ENCODE measurements around the gene ELF5.

Gene ELF5

DNA sequence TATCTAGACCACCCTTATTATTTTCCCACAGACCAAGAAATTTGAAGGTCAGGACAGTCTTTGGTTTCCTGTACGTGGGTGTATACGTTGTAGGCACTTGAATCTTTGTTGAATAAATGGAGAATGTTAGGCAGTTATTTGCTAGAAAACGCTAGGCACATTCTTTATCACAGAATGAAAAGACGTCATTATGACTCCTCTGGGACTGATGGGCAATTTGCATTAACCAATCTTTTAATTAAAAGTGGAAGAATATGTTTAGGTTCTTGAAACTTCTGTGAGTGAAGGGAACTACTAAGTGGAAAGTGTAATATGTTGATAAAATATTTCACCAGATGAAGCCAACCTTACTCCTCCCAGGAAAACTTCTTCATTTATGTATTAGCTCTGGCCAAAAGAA, 69.2 kb downstream of the ELF5 start (continued):
- TF ChIP-seq INSM2 (tag by site-specific recombination; IDR thresholded peaks at IDR 0.05) = no peak

DNA sequence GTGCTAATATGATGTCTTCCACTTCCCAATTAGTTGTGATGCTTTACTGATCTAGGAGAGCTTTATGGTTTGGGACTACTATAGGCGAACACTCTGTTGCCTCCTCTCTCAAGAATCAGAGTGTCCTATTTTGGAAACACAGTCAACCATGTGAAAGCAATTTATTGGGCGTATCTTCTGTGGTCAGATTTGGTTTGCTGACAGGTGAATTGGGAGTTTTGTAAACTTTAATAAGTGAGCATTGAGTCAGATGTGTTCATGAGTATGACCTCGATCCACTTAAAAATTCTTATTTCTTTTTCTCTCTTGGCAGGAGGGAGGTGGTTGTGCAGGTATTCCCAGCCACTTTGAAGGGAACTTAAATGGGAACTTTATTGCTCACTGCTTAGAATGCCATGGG, 70.5 kb downstream of the ELF5 start:
- H3K27ac ChIP-seq (ENCODE audit: extremely low read depth, low read depth, low read length) = no peak overlapping the region
- TF ChIP-seq ZSCAN18 (tag by site-specific recombination; IDR thresholded peaks at IDR 0.05) (no peak), ZNF394 (tag by site-specific recombination; IDR thresholded peaks at IDR 0.05; ENCODE audit: borderline replicate concordance) (no peak), ZSCAN23 (tag by site-specific recombination; IDR thresholded peaks at IDR 0.05) (no peak), OVOL3 (tag by site-specific recombination; IDR thresholded peaks at IDR 0.05) (no peak), ZNF571 (tag by site-specific recombination; IDR thresholded peaks at IDR 0.05) (no peak), ZNF785 (tag by site-specific recombination; IDR thresholded peaks at IDR 0.05) (no peak), ZNF302 (tag by site-specific recombination; IDR thresholded peaks at IDR 0.05; ENCODE audit: low read depth) (no peak), ZNF391 (tag by site-specific recombination; IDR thresholded peaks at IDR 0.05; ENCODE audit: borderline replicate concordance, low read depth) (no peak)
- TF ChIP-seq, protein P1, sequence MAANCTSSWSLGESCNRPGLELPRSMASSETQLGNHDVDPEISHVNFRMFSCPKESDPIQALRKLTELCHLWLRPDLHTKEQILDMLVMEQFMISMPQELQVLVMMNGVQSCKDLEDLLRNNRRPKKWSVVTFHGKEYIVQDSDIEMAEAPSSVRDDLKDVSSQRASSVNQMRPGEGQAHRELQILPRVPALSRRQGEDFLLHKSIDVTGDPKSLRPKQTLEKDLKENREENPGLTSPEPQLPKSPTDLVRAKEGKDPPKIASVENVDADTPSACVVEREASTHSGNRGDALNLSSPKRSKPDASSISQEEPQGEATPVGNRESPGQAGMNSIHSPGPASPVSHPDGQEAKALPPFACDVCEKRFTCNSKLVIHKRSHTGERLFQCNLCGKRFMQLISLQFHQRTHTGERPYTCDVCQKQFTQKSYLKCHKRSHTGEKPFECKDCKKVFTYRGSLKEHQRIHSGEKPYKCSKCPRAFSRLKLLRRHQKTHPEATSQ (tag by site-specific recombination; IDR thresholded peaks at IDR 0.05) = no peak
- no peaks in the 10 kb centered on the region for H3K9me3 ChIP-seq (ENCODE audit: control insufficient read depth, insufficient read depth, low read depth, low read length)
- H3K36me3 ChIP-seq (ENCODE audit: control insufficient read depth in 2 of 2, insufficient read depth in 1 of 2, low read length in 2 of 2) = no peaks in the 10 kb centered on the region
- no peaks in the 10 kb centered on the region for H3K4me1 ChIP-seq (ENCODE audit: control insufficient read depth, insufficient read depth, low read length)
- ChIA-PET CTCF (no interaction called here), POLR2A (no interaction called here)
- no peak overlapping the region for H3K4me3 ChIP-seq (ENCODE audit: low read depth, low read length)

GRCh38 chr11:34441814-34442213, 71.8 kb downstream of the ELF5 start:
- Histone ChIP-seq H3K36me3 (ENCODE audit: control insufficient read depth in 2 of 2, insufficient read depth in 1 of 2, low read length in 2 of 2) (no peaks in the 10 kb centered on the region), H3K4me3 (ENCODE audit: low read depth, low read length) (no peak overlapping the region), H3K4me1 (ENCODE audit: control insufficient read depth, insufficient read depth, low read length) (no peaks in the 10 kb centered on the region), H3K27ac (ENCODE audit: extremely low read depth, low read depth, low read length) (no peak overlapping the region), H3K9me3 (ENCODE audit: control insufficient read depth, insufficient read depth, low read depth, low read length) (no peaks in the 10 kb centered on the region)
- ChIA-PET CTCF (no interaction called here), POLR2A (no interaction called here)
- TF ChIP-seq ZBTB20 (tag by site-specific recombination; IDR thresholded peaks at IDR 0.05) = no peak
- TF ChIP-seq KLF10 (tag by site-specific recombination; IDR thresholded peaks at IDR 0.05) = no peak
- TF ChIP-seq, protein P2, sequence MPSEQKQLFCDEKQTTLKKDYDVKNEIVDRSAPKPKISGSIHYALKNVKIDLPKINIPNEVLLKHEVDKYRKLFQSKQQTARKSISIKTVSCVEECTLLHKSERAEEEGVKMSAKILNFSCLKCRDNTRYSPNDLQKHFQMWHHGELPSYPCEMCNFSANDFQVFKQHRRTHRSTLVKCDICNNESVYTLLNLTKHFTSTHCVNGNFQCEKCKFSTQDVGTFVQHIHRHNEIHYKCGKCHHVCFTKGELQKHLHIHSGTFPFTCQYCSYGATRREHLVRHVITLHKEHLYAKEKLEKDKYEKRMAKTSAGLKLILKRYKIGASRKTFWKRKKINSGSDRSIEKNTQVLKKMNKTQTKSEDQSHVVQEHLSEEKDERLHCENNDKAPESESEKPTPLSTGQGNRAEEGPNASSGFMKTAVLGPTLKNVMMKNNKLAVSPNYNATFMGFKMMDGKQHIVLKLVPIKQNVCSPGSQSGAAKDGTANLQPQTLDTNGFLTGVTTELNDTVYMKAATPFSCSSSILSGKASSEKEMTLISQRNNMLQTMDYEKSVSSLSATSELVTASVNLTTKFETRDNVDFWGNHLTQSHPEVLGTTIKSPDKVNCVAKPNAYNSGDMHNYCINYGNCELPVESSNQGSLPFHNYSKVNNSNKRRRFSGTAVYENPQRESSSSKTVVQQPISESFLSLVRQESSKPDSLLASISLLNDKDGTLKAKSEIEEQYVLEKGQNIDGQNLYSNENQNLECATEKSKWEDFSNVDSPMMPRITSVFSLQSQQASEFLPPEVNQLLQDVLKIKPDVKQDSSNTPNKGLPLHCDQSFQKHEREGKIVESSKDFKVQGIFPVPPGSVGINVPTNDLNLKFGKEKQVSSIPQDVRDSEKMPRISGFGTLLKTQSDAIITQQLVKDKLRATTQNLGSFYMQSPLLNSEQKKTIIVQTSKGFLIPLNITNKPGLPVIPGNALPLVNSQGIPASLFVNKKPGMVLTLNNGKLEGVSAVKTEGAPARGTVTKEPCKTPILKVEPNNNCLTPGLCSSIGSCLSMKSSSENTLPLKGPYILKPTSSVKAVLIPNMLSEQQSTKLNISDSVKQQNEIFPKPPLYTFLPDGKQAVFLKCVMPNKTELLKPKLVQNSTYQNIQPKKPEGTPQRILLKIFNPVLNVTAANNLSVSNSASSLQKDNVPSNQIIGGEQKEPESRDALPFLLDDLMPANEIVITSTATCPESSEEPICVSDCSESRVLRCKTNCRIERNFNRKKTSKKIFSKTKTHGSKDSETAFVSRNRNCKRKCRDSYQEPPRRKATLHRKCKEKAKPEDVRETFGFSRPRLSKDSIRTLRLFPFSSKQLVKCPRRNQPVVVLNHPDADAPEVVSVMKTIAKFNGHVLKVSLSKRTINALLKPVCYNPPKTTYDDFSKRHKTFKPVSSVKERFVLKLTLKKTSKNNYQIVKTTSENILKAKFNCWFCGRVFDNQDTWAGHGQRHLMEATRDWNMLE (tag by site-specific recombination; conservative IDR thresholded peaks at IDR 0.05; ENCODE audit: low read depth) = no peak
- no peak for TF ChIP-seq ZNF792 (tag by site-specific recombination; IDR thresholded peaks at IDR 0.05)
- TF ChIP-seq CTCF (tag by site-specific recombination; IDR thresholded peaks at IDR 0.05) = no peak
- no peak for TF ChIP-seq ZNF324 (tag by site-specific recombination; IDR thresholded peaks at IDR 0.05)
